Cortex of kidney (tissue), 1 donor: Measurements from ENCODE around the gene MRPL27.
A peak's percentile ranks its signal among the peaks of the same experiment; 100 is the strongest.
"Not testable (repeated sequence)": the region's sequence is repeated elsewhere in the genome, so short reads cannot be mapped to it uniquely, and the experiment has no call there.

Source experiments
- DNase-seq: peaks from one replicate; lab custom pipeline; 2025; lab: John Stamatoyannopoulos, UW

The MRPL27 gene

DNA sequence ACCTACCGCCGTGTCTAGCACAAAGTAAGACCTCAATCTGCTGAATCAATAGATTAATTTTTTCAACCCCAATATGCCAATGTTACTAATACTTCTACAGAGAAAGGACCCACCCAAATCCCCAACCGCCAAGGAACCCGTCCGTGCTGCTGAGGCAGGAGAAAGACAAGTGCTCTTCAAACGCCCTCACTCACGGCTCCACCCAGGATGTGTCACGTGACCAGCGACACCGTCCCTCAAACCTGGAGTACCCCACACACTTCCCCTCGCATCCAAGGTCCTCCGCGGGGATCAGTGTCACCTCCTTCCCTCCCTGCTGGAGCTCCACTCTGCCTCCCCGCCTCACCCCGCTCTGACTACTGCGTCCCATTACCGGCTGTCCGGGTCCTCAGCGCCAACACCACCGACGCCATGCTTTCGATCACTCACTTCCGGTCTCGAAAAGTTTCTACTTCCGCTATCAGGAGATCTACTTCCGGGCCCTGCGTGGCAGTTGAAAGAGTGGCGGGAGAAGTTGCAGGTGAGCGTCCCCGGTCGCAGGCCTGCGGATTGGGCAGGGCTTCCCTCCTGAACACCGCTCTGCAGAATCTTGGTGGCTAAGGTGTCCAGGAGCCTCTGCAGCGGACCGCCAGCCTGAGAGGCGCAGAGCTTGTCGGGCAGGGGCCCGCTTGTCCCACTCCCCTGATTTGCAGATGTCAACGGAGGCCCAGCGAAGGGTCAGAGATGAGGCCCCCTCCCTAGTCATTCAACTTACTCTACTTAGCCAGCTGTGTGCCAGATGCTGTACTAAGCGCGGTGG, at the start of gene MRPL27, which contains the start of gene EME1:
Gene MRPL27 (minus strand): TSS at position 427 of the 799 bp plus-strand sequence. CDS start 14 bp downstream, at position 413.
Gene EME1 (plus strand): TSS at position 472 of the 799 bp plus-strand sequence. CDS start 1,980 bp downstream, outside the sequence.
- DNase-seq, result no peak

DNA sequence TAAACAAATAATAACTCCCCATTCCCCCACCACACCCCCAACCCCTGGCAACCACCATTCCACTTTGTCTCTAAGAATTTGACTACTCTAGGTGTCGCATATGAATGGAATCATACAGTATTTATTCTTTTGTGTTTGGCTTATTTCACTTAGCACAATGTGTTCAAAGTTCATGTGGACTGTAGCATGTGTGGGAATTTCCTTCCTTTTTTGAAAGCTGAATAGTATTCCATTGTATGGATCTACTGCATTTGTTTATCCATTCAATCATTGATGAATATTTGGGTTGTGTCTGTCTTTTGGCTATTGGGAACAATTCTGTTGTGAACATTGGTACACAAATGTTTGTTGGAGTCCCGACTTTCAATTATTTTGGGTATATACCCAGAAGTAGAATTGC, 49.8 kb upstream of the MRPL27 start:
- no peak for DNase-seq

DNA sequence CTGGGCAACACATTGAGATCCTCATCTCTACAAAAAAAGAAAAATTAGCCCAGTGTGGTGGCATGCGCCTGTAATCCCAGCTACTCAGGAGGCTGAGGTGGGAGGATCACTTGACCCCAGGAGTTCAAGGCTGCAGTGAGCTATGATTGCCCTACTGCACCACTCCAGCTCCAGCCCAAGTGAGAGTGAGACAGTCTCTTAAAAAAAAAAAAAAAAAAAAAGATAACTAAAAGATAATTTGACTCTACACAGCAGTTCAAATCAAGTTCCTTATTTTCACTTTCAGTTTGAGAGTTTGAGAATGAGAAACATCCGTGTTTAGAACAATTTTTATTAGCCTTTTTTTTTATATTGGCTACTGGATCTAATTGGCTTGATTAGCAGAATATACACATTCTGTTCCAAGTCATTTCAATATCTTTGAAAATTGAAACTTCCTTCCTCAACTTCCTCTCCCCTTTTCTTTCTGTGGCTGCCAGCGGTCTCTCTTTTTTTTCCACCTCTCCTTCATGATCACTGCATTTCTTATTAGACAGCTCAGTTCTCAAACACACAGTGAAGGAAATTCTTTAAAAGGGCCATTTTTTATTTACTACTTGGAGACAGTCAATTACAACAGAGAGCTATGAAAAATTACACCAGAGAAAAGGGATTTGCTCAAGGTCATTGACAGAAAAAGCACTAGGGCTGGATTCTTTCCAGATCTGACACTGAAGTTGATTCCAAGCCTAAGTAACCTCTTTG, 48.5 kb upstream of the MRPL27 start:
- no peak for DNase-seq

DNA sequence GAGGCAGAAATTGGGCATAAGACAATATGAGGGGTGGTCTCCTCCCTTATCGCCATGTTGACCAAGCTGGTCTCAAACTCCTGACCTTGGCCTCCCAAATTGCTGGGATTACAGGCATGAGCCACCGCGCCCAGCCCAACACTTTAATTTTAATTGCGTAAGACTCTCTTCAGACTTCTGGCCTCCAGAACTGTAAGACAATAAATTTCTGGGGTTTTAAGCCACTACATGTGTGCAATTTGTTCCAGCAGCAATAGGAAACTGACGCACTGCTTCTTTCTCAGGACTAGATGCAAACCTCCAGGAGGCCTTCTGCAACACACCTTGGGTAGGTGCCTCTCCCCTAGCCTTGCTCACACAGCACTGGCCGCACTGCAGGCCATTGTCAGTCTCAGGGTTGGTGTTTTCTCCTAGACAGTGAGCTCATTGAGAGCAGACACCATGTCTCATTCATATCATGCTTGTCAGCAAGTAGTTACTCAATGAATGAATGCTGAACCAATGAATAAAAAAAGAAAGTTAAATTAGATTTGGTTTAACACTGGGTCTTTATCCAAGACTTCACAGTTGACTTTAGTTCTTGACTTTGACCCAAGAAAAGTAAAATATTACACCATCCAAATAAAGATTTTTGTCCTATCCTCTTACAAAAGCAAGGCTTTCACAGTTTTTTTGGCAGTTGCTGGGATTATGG, 47.6 kb upstream of the MRPL27 start:
- no peak for DNase-seq

DNA sequence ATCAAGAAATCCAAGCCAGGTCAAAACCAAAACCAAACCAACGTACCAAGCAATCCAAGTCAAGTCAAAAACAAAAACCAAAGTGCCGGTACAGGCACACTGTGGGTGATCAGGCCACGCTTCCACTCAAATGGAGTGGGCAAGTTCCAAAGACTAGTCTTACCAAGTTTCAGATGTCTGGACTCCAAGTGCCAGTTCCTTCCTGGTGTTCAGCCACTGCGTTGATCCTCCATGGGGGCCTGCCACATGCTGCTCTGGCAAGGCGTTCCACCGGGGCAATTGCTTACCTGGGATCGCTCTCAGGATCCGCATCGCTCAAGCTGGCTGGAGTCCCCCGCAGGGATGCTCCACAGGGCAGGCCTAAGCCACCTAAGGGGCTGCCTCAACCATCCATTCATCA, 46.6 kb upstream of the MRPL27 start:
- DNase-seq, result not testable (repeated sequence)

DNA sequence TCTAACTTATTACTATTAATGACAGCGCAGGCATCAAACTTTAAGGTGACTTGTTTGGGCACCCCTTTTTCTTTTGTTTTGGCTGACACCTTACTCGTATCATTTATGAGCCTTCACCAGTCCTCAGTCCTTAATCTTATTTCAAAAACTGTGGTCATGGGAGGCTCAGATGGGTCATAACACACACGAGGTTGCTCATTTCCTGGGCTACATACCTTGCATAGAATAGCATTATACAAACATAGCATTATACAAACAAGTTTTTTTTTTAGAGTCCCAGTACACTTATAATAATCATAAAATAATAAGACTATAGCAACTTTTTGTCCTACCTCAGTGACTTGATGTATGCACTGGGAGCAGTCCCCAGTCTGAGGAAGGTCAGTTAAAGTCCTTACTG, 41.8 kb upstream of the MRPL27 start:
- DNase-seq, result no peak

DNA sequence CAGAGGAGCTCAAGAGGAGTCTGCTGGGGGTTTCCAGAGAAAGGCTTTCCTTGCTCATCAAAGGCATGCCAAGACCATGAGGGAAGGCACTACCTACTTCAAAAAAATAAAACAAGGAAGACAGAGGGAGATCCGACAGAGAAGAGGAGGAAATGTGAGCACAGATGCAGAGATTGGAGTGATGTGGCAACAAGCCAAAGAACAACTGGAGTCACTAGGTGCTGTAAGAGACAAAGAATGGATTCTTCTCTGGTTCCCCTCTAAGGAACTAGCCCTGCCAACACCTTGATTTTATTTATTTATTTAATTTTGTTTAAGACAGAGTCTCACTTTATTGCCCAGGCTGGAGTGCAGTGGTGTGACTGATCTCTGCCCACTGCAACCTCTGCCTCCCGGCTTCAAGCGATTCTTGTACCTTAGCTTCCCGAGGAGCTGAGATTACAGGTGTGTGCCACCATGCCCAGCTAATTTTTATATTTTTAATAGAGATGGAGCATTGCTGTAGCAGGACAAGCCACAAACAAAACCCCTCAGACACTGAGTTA, 39.3 kb upstream of the MRPL27 start:
- no peak for DNase-seq

DNA sequence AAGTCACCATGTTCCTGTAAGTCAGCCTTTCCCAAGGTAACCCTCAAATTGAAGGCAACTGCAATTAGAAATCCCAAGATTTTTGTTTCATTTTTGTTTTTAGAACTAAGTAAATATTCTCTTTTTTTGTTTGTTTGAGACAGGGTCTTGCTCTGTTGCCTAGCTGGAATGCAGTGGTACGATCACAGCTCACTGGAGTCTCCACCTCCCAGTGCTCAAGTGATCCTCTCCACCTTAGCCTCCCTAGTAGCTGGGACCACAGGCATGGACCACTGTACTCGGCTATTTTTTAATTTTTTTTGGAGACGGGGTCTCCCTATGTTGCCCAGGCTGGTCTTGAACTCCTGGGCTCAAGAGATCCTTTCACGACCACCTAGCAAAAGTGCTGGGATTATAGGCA, 34.9 kb upstream of the MRPL27 start:
- no peak for DNase-seq

DNA sequence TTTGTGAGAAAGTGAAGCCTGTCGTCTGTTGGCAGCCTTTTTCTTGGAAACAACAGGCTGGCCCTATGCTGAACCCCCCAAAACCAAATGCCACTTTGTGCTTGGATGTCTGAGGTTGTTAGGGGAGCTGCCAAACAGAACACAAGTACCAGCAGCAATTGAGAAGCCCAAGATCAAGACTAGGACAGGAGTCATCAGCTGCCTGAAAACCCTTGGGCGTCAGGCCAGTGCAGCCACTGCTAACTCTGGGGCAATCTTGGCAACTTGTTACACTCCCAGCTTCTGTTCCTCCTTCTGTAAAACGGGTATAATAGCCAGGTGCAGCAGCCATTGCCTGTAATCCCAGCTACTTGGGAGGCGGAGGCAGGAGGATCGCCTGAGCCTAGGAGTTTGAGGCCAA, 33.6 kb upstream of the MRPL27 start:
- DNase-seq, result no peak

DNA sequence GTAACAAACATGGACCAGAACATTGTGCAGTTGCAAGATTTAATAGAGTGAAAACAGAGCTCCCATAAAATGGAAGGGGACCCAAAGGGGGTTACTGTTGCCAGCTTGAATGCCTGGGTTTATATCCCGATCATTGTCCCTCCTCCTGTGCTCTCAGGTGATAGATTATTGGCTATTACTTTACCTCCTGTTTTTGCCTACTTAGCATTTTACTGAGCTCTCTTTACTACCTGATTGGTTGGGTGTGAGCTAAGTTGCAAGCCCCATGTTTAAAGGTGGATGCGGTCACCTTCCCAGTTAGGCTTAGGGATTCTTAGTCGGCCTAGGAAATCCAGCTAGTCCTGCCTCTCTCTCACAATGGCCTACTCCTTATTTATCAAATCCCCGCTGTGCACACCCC, 32.4 kb upstream of the MRPL27 start:
- not testable (repeated sequence) for DNase-seq

DNA sequence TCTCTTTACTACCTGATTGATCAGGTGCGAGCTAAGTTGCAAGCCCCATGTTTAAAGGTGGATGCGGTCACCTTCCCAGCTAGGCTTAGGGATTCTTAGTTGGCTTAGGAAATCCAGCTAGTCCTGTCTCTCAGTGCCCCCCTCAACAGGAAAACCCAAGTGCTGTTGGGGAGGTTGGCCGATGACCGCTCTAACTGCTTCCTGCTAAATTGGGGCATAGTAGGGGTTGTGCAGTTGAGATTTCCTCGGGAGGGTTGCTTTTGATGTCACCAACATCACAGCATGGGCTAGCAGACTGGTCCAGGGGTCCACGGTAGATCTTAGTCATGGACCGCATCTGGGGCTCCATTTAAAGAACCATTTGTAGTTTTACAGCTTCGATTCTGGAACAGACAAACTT, 26.6 kb upstream of the MRPL27 start:
- not testable (repeated sequence) for DNase-seq

DNA sequence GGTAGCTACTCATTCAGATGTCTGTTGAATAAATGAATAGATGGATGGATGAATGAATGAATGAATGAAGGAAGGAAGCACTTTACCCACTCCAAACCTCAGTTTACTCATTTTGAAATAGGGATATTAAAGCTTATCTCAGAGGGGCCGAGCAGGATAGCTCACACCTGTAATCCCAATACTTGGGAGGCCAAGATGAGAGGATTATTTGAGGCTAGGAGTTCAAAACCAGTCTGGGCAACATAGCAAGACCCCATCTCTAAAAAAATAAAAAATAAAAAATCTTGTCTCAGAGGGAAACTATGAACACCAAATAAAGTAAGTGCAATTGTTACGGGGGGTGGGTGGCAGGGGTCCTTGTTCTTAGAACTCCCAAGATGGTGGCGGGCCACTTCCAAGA, 25.7 kb upstream of the MRPL27 start:
- DNase-seq, result not testable (repeated sequence)

DNA sequence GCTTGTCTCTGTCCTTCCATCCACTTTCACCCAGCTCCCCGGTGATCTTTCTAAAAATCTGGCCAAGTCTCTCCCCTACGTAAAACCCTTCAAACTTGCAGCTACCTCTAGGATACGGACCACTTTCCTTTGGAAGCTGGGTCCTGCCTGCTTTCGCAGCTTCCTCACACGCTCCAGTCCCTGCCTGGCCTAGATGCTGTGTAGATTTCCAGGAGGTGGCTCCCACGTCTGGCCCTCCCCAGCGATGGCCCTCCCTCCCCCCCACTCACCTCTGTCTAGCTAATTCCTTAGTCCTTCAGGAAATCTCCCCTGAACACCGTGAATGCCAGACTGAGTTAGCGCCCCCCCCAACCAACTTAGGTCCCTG, 24.9 kb upstream of the MRPL27 start:
- DNase-seq, result no peak

DNA sequence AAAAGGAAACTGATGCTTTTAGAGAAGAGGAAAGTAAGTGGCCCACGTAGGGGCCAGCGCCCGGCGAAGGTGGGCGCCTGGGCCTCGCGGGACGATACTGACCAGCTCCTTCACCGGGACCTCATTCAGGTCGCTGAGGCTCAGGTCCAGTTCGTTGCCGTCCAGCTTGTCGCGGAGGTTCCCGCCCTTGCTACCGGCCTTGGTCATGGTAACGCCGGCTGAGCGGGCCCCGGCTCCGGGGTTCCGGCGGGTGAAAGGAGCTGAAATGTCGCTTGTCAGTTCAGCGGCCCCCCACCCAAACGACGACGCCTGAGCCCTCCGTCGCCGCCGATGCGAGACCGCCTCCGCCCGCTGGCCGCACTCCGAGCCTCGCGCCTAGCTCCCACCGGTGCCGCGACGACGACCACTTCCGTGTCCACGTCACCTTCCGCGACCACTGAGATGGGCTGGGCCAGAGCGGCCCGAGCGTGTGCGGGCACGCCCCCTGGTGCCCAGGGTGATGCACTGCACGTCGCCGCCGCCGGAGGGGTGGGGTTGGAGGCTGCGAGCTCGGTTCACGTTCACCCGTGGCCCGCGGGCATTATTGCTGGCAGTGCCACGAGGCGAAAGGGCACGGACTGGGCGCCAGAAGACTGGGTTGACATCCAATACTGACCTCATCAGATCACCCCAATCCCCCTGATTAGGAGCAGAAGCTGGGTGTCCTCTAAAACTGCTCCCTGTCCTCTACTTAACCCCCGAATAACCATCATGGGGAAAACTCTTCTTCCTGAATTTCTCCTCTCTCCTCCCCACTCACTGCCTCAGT, 24.3 kb upstream of the MRPL27 start, which contains the start of gene LRRC59:
Gene LRRC59 (minus strand): TSS at position 413 of the 808 bp plus-strand sequence. CDS start 206 bp downstream, at position 207.
- peak; percentile 33 for DNase-seq

DNA sequence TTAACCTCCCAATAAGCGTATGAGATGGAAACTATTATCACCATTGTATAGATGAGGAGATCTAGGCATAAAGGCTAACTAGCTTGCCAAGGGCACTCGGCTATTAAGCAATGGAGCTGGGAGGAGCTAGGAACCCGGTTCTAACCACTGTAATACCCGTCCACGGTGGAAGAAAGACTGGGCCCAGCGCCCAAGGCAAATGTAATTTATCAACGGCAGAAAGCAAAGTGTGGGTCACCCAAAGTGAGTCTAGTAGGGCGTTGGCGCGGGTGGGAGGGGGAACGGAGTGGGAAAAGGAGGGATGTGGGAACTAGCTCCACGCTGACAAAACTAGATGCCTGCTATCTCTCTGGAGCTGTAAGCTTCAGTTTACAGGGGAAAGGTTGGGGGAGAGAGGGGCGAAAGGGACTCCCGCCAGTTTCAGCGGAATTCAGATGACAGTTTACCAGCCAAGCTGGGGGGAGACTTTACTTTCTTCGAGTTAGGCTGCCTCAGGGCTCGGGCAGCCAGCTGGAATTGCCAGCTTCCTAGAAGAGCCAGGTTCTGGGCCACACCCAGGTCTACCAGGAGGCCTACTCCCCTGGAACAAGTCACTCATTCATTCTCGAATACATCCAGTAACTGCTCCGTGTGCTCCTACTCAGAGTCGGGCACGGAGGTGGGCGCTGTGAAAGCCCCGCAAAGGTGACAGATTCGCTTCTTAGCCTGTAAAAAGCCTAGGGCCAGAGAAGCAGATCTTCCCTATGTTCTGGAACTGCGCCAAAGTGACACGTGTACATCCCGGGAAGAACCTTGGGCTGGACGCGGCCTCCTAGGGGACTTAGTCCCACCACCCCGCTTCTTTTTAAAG, 23.5 kb upstream of the MRPL27 start:
- DNase-seq, result no peak

DNA sequence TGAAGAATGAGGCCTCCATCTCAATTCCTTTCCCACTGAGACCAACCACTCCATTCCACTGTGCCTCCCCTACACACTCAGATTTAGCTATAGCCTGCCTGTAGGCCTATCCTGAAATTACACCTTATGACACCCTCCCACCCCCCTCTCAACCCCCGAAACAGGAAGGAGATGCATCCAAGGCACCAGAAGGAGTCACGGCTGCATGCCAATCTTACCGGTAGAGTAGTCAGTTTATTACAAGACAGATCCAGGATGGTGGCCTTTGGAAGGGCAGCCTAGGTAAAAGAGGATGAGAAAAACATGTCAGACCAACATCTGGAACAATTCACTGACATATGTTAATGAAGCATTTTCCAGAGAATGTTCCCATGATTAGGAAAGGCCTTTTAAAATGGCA, 21.7 kb upstream of the MRPL27 start:
- DNase-seq, result no peak

DNA sequence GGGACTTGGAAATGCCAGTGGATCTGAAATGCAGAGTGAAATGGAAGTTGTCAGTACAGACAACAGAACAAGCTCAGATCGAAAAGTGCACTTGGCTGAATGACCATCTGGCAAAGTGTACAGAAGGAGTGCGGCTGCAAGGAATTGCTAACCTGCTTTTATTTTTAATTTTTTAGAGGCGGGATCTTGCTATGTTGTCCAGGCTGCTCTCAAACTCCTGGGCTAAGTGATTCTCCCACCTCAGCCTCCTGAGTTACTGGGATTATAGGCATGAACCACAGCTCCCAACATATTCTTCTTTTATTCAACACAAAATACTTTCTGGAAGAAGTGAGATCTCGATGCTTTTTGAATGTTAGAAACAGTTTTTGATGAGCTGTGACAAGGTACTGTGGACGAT, 20.7 kb upstream of the MRPL27 start:
- no peak for DNase-seq

DNA sequence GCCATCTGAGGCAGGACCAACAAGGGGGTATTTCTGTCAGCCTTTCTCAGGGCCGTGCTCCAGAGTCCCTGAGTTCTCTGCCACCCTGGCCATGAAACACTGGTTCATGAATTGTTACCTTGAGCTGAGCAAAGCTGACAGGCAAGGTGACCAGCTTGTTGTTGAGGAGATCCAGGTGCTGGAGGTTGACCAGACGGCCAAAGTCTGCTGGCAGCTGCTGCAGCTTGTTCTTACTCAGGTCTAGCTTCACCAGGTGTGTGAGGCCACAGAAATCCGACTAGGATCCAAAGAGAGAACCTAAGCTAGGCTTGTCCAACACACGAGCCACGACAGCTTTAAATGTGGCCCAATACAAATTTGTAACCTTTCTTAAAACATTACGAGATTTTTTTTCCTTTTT, 19.6 kb upstream of the MRPL27 start:
- no peak for DNase-seq

DNA sequence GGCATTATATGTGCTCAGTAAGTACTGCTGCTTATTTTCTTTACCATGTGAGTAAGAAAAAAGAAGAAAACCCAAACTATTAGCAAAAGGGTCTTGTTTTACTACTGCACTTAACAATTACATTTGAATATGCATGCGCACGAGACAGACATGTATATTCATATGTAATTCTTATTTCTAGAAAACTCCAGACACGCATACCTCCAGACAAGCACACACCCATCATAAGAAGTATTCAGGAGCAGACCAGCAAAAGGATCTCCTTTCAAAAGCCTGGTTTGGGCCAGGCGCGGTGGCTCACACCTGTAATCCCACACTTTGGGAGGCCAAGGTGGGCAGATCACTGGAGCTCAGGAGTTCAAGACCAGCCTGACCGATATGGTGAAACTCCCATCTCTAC, 16.6 kb upstream of the MRPL27 start:
- no peak for DNase-seq

DNA sequence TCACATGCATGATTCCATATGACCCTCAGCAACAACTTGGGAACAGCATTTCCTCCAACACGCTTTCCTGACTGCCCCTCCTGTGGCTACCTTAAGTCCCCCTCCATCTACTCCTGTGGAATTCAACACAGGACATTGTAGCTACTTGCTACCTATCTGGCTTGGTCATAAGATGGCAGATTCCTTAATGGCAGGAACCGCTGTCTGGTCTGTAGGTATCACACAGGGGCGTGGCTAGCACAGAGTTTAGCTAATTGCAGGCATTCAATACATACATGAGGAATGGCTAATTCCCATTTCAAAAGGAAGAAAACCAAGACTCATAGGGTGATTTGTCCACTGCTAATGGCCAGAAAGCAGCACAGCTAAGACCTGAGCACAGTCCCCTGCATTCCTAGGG, 15.7 kb upstream of the MRPL27 start:
- no peak for DNase-seq
